Neuron (in vitro differentiated cells): ENCODE results near the gene DDR2.

Source experiments
- H2AFZ ChIP-seq: one replicate; pipeline ENCODE4 v1.6.1; 2013; ENCODE audit warnings: low read depth, mild to moderate bottlenecking, inconsistent platforms, low read length, moderate library complexity
- H3K27me3 ChIP-seq: one replicate; pipeline ENCODE4 v1.6.1; 2013; ENCODE audit warnings: low read length; ENCODE audit not compliant: insufficient read depth
- H3K36me3 ChIP-seq: one replicate; pipeline ENCODE4 v1.6.1; 2013; ENCODE audit warnings: low read length; ENCODE audit not compliant: insufficient read depth
- H3K4me1 ChIP-seq: one replicate; pipeline ENCODE4 v1.6.1; 2013; ENCODE audit warnings: low read length; ENCODE audit not compliant: insufficient read depth
- H3K4me3 ChIP-seq: 2 replicates; pipeline ENCODE4 v1.5.1; 2013; ENCODE audit warnings: mild to moderate bottlenecking, low read length, moderate library complexity
- H3K9me3 ChIP-seq: one replicate; pipeline ENCODE4 v1.6.1; 2013; ENCODE audit warnings: low read length

Gene DDR2

DNA sequence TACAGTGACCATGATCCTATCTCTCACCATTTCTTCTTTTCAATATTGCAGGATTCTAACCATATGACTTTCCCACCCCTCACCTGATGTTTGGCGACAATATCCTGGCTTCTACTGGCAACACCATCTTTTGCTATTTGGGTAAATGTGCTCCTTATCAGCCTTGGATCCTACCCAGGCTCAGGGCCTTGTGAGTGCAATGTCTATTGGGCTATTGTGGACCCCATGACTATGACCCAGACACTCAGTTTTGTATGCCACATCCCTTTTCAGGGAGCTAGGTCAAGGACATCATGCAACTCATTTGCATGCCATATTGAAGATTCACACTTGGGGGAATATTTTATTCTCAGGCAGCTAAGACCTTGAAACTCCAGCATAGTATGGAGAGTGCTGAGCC, 67.9 kb downstream of the DDR2 start:
- H3K36me3 ChIP-seq, result no peaks in the 10 kb centered on the region
- H3K4me1 ChIP-seq, result peaks cover 18% of the 10 kb centered on the region
- no peaks in the 10 kb centered on the region for H3K9me3 ChIP-seq
- no peak overlapping the region for H2AFZ ChIP-seq
- H3K27me3 ChIP-seq, result no peaks in the 10 kb centered on the region
- H3K4me3 ChIP-seq, result no peak overlapping the region

DNA sequence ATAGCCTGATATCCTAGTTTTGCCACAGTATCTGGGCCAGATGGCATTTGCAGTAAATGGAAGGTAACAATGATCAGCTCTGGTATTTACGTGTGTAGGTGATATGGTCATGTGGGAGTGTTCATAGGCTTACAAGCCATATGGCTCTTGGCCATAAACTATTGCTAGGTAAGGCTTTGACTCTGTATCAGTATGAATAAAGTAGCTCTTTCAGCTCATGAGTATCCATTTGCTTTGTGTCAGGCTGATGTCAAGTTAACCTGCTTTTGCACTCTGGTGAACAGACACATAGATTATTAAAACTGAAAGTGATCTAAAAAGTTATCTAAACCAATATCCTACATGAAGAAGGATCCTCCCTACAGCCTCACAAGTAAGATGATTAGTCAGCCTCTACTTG, 69.0 kb downstream of the DDR2 start:
- Histone ChIP-seq H2AFZ (no peak overlapping the region), H3K27me3 (no peaks in the 10 kb centered on the region), H3K4me1 (peaks cover 12% of the 10 kb centered on the region), H3K4me3 (no peak overlapping the region), H3K36me3 (no peaks in the 10 kb centered on the region), H3K9me3 (no peaks in the 10 kb centered on the region)

DNA sequence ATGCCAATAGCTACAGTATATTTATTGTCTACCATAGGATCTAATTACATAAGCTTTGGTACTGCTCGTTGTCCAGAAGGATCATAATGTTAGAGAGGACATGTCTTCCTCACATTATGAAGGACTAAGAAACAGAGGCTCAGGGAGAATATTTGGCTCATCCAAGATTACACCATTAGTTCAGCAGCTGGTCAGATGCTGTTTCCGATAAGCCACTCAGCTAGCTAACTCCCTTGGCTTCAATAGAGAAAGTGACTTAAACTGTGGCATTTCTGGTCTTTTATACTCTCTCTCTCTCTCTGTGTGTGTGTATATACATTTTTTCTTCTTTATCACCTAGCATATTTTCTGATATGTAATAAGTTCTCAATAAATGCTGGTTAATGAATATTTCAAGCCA, 70.4 kb downstream of the DDR2 start:
- Histone ChIP-seq H2AFZ (no peak overlapping the region), H3K4me1 (peaks cover 3% of the 10 kb centered on the region), H3K27me3 (no peaks in the 10 kb centered on the region), H3K36me3 (no peaks in the 10 kb centered on the region), H3K9me3 (no peaks in the 10 kb centered on the region), H3K4me3 (no peak overlapping the region)

DNA sequence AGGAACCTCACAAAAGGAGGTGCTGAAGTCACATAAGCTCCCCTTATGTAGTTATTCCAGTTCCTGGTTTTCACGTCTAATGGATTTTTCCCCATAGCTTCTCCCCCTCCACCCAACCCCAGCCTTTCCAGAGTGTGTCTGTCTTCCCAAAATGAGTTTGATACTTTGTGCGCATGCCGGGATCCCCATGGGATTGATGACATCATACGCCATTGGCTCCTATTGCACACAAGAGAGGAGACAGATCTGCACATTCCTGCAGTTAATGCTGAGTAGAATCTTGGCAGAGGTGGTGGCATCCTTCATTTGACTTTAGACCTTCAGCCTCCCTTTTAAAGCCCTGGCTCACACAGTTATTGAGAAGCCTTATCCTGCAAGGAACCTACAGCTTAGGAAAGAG, 71.4 kb downstream of the DDR2 start:
- Histone ChIP-seq H3K36me3 (no peaks in the 10 kb centered on the region), H3K4me3 (no peak overlapping the region), H2AFZ (no peak overlapping the region), H3K9me3 (no peaks in the 10 kb centered on the region), H3K4me1 (peaks cover 3% of the 10 kb centered on the region), H3K27me3 (no peaks in the 10 kb centered on the region)

DNA sequence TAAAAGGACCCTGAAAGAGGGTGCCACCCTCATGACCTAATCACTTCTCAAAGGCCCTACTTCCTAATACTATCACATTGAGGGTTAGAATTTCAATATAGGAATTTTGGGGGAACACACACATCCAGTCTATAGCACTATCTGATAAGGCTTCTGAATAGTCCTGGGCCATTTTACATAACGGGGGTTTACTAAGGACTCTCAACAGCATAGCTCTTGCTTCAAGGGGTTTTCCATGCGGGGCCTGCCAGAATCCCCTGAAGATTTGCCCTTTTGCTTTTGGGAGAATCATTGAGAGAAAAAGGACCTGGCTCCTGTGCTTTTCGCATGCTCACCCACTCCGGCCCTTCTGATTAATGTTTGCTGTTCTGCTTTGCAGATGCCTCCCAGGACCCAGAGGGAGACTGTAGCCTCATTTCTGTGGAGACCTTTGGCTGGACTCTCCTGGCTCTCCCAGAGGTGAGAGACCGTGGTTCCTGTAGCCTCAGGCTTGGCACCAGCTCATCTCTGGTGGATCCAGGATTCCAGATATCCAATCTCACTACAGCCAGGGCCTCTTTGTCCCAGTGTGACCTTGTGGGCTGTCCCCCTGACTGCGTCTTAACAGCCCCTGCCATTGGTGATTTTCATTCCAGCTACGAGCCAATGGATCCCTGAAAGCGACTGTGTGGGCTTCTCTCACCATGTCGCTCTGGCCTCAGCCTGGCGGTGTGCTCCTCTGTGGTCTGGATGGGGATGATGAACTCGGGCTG, 72.6 kb downstream of the DDR2 start:
- Histone ChIP-seq H3K4me1 (peaks cover 3% of the 10 kb centered on the region), H2AFZ (no peak overlapping the region), H3K27me3 (no peaks in the 10 kb centered on the region), H3K4me3 (no peak overlapping the region), H3K36me3 (no peaks in the 10 kb centered on the region), H3K9me3 (no peaks in the 10 kb centered on the region)

DNA sequence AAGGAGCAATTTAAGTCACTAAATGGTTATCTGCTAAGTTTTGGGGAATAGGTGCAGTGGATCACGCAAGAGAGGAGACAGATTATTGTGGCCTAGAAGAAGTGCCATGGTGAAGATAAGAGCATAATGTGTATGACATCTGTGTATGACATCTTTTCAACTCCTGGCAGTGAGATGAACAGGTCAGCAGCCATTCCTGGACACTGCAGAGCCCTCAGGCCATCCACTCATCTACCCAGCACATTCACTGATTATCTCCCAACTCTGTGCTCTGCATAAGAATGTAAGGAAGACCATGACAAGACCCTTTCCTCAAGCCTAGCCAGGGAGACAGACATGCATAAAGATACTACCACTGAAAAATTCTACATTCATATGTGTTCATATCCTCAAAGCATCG, 73.7 kb downstream of the DDR2 start:
- no peak overlapping the region for H2AFZ ChIP-seq
- no peaks in the 10 kb centered on the region for H3K36me3 ChIP-seq
- no peaks in the 10 kb centered on the region for H3K4me1 ChIP-seq
- no peaks in the 10 kb centered on the region for H3K27me3 ChIP-seq
- H3K4me3 ChIP-seq, result no peak overlapping the region
- H3K9me3 ChIP-seq, result no peaks in the 10 kb centered on the region

DNA sequence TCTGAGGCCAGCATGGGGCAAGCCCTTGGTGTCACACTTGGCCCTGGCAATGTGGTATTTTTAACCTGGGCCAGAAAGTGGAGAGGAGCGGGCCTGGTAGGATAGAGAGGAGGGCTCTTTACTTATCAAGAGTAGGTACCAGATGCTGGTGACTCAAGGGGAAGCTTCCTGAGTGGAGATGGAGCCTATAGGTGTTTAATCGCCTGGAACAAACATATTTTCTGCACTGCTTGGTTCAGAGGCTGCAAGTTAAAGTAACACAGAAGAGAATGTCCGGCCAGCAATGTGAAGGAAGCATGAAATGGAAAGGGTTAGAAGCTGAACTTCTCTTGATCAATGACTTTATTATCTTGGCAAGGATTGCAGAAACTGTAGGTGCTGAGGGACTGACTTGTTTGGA, 74.3 kb downstream of the DDR2 start:
- no peaks in the 10 kb centered on the region for H3K9me3 ChIP-seq
- no peak overlapping the region for H2AFZ ChIP-seq
- H3K27me3 ChIP-seq, result no peaks in the 10 kb centered on the region
- no peak overlapping the region for H3K4me3 ChIP-seq
- no peaks in the 10 kb centered on the region for H3K36me3 ChIP-seq
- H3K4me1 ChIP-seq, result no peaks in the 10 kb centered on the region

DNA sequence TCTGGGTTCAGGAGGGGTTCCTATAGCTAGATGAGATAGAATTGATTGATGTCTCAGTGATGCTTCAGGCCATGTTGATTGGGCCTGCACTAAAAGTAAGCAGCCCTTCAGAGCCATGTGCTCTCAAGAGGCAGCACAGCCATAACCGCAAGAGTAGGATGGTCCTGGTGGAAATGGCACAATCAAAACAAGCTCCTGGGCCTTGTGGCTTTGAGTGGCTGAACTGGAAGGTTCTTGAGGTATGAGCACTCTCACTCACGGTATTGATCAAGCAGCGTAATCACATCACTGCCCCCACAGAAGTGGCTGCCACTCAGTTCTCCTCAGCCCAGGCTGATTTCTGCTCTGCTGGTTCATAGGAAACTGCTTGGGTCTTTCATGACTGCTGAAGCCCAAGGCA, 76.0 kb downstream of the DDR2 start:
- Histone ChIP-seq H3K9me3 (no peaks in the 10 kb centered on the region), H3K4me3 (no peak overlapping the region), H3K36me3 (no peaks in the 10 kb centered on the region), H2AFZ (no peak overlapping the region), H3K4me1 (no peaks in the 10 kb centered on the region), H3K27me3 (no peaks in the 10 kb centered on the region)

DNA sequence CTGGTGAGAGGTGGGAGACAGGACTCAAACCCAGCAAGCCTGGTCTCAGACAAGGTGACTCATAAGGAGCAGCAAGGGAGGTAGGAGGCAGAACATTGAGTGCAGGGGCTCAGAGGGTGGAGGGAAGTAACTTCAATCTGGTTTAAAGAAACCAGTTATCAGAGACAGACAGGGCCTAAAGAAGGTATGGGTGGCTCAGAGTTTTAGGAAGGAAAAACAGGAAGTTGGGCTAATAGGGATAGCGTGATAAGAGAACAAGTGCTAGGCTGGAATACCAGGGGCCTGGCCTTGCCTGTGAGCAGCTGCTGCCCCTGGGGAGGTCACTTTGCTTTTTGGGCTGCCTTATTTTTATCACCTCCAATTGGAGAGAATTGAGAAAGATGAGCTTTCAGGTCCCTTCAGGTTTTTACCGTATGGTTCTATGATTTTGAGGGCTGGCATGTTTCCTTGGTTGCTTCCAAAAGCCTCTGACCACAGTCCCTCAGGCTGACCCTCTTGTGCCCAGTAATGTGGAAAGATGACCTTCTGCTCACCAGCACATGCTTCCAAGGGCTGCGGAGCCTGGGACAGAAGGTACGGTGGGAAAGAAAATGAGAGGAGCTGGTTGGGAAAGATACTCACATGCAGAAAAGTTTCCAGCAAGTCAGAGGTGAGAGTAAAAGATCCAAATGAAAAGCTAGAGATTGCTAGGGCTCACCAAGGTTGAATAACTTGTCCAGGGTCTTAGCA, 77.0 kb downstream of the DDR2 start:
- no peaks in the 10 kb centered on the region for H3K9me3 ChIP-seq
- no peak overlapping the region for H3K4me3 ChIP-seq
- no peak overlapping the region for H2AFZ ChIP-seq
- no peaks in the 10 kb centered on the region for H3K36me3 ChIP-seq
- H3K27me3 ChIP-seq, result no peaks in the 10 kb centered on the region
- H3K4me1 ChIP-seq, result no peaks in the 10 kb centered on the region

DNA sequence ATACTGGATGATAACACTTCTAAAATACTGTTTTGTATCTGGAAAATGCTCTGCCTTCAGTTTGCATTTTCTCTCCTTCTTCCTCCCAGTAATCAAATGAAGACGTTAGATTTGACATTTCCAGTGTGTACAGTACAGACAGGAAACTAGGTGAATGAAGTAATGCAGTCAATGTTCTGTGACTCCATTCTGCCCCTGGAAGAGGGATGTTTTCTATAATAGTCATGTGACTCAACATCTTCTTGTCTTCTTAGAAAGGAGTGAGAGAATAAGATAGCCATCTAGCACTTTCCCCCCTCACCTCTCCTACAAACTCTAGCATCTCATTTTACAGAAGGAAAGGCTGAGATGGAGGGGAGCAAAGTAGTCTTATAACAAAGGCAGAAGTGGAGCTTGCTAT, 77.6 kb downstream of the DDR2 start:
- Histone ChIP-seq H3K9me3 (no peaks in the 10 kb centered on the region), H3K4me1 (no peaks in the 10 kb centered on the region), H3K27me3 (no peaks in the 10 kb centered on the region), H2AFZ (no peak overlapping the region), H3K36me3 (no peaks in the 10 kb centered on the region), H3K4me3 (no peak overlapping the region)

DNA sequence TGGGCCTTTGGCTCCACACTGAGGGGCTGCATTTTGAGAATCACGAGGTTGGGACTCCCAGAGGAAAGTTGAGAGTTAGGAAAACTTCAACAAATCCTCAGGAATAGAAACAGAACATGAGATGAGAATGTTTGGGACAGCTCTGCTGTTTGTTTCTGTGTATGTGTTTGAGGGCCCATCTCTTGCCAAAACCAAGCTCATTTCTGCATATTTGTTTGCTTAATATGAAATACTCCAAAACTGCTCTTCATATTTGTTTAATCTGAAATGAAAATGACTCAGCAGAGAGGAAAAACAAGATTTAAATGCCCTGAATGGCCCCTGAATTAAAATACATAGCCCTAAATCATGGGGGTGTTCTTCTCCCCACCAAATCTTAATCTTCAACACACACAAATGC, 78.1 kb downstream of the DDR2 start:
- H3K27me3 ChIP-seq, result no peaks in the 10 kb centered on the region
- no peak overlapping the region for H3K4me3 ChIP-seq
- no peaks in the 10 kb centered on the region for H3K4me1 ChIP-seq
- no peaks in the 10 kb centered on the region for H3K9me3 ChIP-seq
- no peaks in the 10 kb centered on the region for H3K36me3 ChIP-seq
- H2AFZ ChIP-seq, result no peak overlapping the region

DNA sequence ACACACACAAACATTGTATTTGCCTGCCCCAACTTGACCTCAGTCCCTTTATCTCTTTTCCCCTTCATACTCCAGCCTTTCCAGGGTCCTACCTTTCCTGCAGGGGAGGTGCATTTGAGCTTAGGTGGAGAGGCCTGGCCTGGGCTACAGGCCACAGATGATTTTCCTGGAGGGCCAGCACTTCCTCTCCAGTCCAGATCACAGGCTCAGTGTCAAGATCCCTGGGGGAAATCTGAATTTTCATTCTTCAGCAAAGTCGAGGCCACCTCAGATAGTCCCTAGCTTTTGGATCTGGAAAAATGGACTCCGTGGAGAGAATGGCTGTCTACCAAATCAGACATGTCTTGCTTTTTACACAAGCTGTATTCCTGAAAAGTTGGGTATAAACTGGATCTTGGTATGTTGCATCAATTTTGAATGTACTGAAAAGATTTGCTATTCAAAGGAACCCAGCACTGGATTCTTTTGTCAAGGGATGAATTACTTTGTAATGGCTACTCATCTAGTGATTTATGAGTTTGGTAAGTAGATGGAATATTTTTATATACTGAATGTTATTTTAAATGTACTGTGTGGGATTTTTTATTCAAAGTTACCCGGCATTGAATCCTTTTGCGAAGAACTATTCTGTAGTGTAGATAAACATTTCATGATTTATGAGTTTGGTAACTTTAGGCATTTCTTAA, 78.7 kb downstream of the DDR2 start:
- Histone ChIP-seq H3K27me3 (no peaks in the 10 kb centered on the region), H3K4me3 (no peak overlapping the region), H3K4me1 (no peaks in the 10 kb centered on the region), H3K9me3 (no peaks in the 10 kb centered on the region), H2AFZ (no peak overlapping the region), H3K36me3 (no peaks in the 10 kb centered on the region)

DNA sequence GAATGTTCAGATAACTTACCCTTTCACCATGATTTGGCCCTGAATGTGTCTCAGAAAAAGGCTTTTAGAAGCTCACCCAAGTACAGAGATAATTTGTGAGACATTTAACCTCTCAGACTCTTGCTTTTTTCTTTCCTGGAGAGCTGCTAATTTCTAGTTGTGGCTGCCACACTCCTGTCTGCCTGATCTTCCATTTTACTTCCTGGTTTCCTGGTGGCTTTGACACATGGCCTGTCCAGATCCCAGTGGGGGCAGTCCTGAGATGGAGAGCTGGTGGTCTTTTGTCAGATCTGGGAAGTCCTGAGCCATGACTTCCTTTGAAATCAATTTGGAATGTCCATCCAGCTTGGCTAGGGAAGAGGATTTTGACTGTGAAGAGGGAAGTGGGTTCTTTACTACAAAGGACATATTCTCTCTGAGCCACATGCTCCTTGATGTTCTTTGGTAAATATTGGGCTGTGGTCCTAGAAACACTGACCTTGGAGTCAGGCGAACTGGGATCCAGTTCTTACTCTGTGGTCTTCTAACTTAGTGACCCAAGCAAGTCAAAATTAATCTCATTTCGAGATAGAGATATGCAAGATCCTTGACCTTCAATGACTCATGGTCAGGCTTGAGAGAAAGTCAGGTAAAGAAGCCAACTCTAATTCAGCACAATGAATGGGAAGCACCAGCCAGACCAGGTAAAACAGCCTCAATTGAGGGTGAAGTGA, 80.2 kb downstream of the DDR2 start:
- no peaks in the 10 kb centered on the region for H3K27me3 ChIP-seq
- no peaks in the 10 kb centered on the region for H3K4me1 ChIP-seq
- no peak overlapping the region for H2AFZ ChIP-seq
- H3K36me3 ChIP-seq, result no peaks in the 10 kb centered on the region
- no peaks in the 10 kb centered on the region for H3K9me3 ChIP-seq
- H3K4me3 ChIP-seq, result no peak overlapping the region
